ENCODE measurements around the gene CAMKK2. TPM values are rescaled to one million over a fixed set of nuclear protein-coding genes. Genes with fewer than 3 reads are reported as not detected.

Gene CAMKK2
- total and polyA plus RNA-seq, 9 of the 15 experiments (the other 6 are each of a cell fraction or from before 2014, with no cell fraction given) = 4.3 to 32.0 (median 18.2) TPM

DNA sequence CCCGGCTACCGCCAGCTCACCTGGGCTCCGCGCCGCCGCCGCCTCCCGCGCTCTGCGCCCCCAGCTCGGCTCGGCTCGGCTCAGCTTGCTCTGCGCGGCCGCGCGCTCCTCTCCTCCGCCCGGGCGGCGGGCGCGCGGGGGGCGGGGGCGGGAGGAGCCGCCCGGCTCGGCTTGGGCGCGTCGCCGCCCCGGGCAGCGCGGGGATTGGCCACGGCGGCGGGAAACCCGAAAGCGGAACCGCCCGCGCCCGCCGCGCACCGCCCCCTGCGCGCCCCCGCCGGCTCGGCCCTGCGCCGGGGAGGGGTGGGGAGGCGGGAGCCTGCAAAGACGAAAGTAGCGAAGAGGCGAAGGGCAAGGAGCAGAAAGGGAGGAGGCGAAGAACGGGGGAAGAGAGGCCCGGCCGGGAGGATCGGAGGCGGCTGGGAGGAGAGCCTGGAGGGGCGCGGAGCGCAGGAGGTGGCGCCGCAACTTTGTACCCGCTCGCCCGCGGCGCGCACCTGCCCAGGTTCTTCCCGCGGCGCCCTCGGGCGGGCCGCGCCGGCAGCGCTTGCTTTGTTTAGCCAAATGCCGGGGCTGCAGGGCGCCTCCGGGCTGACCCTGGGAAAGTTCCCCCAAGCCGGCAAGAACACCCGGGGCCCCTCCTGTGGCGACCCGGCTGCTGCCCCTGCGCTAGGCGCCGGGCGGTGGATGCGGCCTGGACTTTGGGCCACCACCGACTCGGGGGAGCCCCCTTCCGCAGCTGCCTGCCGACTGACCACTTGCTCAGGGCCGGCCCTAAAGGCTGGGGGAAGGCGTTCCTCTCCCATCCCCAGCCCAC lies at the start of gene CAMKK2 (continued):
- TF ChIP-seq ZNF561 (CRISPR knock-in tag; conservative IDR thresholded peaks at IDR 0.05) (no peak), FOSL1 (tag; conservative IDR thresholded peaks at IDR 0.05) (no peak), HMG20B (CRISPR knock-in tag; IDR thresholded peaks at IDR 0.05) (no peak), MBD1 (CRISPR knock-in tag; IDR thresholded peaks at IDR 0.05) (no peak), ZNF12 (CRISPR knock-in tag; IDR thresholded peaks at IDR 0.05) (no peak), HDAC8 (tag; IDR thresholded peaks at IDR 0.05) (no peak), FOXA1 (IDR thresholded peaks at IDR 0.05; ENCODE audit: borderline replicate concordance) (no peak), MTA1 (IDR thresholded peaks at IDR 0.05; ENCODE audit: borderline replicate concordance) (0 out of 2 replicates have a peak, but pooled peaks have one; percentile 20), PKNOX1 (IDR thresholded peaks at IDR 0.05) (no peak), ZNF785 (CRISPR knock-in tag; IDR thresholded peaks at IDR 0.05) (no peak), ZC3H11A (IDR thresholded peaks at IDR 0.05; ENCODE audit: low read depth, low read length) (no peak), RFX7 (CRISPR knock-in tag; IDR thresholded peaks at IDR 0.05) (no peak), ZFP30 (CRISPR knock-in tag; IDR thresholded peaks at IDR 0.05; ENCODE audit: borderline replicate concordance) (no peak), CBX8 (IDR thresholded peaks at IDR 0.05; ENCODE audit: borderline replicate concordance, extremely low read depth, low read depth, low read length, poor library complexity, severe bottlenecking) (no peak), CHD4 (IDR thresholded peaks at IDR 0.05; ENCODE audit: insufficient read depth, insufficient replicate concordance, low read depth, low read length, poor library complexity, severe bottlenecking) (no peak), ZNF589 (CRISPR knock-in tag; IDR thresholded peaks at IDR 0.05; ENCODE audit: low read depth) (peak; percentile 90; the same call in 1 of the 2 replicates), DIDO1 (tag; IDR thresholded peaks at IDR 0.05; ENCODE audit: low read depth) (no peak), MECOM (CRISPR knock-in tag; IDR thresholded peaks at IDR 0.05) (no peak), SOX6 (IDR thresholded peaks at IDR 0.05) (peak; percentile 15; the same call in 1 of the 2 replicates), RBFOX2 (IDR thresholded peaks at IDR 0.05; ENCODE audit: low read depth, low read length) (peak; percentile 75), BMI1 (IDR thresholded peaks at IDR 0.05; ENCODE audit: low read length) (no peak), NFE2L1 (tag; IDR thresholded peaks at IDR 0.05; ENCODE audit: borderline replicate concordance, low read depth) (no peak), CHD2 (IDR thresholded peaks at IDR 0.05; ENCODE audit: low read depth, low read length) (no peak), RAD51 (IDR thresholded peaks at IDR 0.05; ENCODE audit: borderline replicate concordance, low read depth) (no peak)
- TF ChIP-seq, protein P1, sequence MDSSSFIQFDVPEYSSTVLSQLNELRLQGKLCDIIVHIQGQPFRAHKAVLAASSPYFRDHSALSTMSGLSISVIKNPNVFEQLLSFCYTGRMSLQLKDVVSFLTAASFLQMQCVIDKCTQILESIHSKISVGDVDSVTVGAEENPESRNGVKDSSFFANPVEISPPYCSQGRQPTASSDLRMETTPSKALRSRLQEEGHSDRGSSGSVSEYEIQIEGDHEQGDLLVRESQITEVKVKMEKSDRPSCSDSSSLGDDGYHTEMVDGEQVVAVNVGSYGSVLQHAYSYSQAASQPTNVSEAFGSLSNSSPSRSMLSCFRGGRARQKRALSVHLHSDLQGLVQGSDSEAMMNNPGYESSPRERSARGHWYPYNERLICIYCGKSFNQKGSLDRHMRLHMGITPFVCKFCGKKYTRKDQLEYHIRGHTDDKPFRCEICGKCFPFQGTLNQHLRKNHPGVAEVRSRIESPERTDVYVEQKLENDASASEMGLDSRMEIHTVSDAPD (CRISPR knock-in tag; IDR thresholded peaks at IDR 0.05) = no peak

All from K562 (cell line).